Loucy (cell line): ENCODE results near the gene GABRB2.

ENCODE experiments used
- H2AFZ ChIP-seq: fragments of 200-600 bp; sonication (generic); 2 replicates; pipeline ENCODE4 v1.6.0; 2016; ENCODE audit warnings: antibody characterized with exemption, mild to moderate bottlenecking, low read length, moderate library complexity
- H3F3A ChIP-seq: fragments of 200-600 bp; 2 replicates; pipeline ENCODE4 v1.6.0; 2016; ENCODE audit warnings: antibody characterized with exemption, low read depth, mild to moderate bottlenecking
- H3K27me3 ChIP-seq: fragments of 200-600 bp; sonication (generic); 2 replicates; pipeline ENCODE4 v1.6.1; 2014; ENCODE audit warnings: low read length, mild to moderate bottlenecking; ENCODE audit not compliant: insufficient read depth, poor library complexity, severe bottlenecking
- H3K36me3 ChIP-seq: fragments of 200-600 bp; sonication (generic); 2 replicates; pipeline ENCODE4 v1.6.1; 2016; ENCODE audit warnings: low read length; ENCODE audit not compliant: insufficient read depth
- H3K4me1 ChIP-seq: fragments of 200-600 bp; sonication (generic); 2 replicates; pipeline ENCODE4 v1.5.1; 2014; ENCODE audit warnings: low read length, mild to moderate bottlenecking; ENCODE audit not compliant: insufficient read depth, poor library complexity, severe bottlenecking
- H3K4me2 ChIP-seq: fragments of 200-600 bp; sonication (generic); 2 replicates; pipeline ENCODE4 v1.6.0; 2014; ENCODE audit warnings: antibody characterized with exemption, low read length, low read depth, mild to moderate bottlenecking; ENCODE audit not compliant: poor library complexity, severe bottlenecking
- H3K4me3 ChIP-seq: fragments of 200-600 bp; sonication (generic); 2 replicates; pipeline ENCODE4 v1.5.1; 2014; ENCODE audit warnings: low read length, mild to moderate bottlenecking, mixed read lengths; ENCODE audit not compliant: poor library complexity, severe bottlenecking
- H3K79me2 ChIP-seq: fragments of 200-600 bp; sonication (generic); 2 replicates; pipeline ENCODE4 v1.6.1; 2014; ENCODE audit warnings: low read length; ENCODE audit not compliant: insufficient read depth
- H3K9ac ChIP-seq: fragments of 200-600 bp; sonication (generic); 2 replicates; pipeline ENCODE4 v1.6.0; 2014; ENCODE audit warnings: mild to moderate bottlenecking, low read depth, low read length, moderate library complexity; ENCODE audit not compliant: poor library complexity, severe bottlenecking
- H3K9me2 ChIP-seq: fragments of 200-600 bp; sonication (generic); replicated peaks from 2 replicates; pipeline ENCODE4 v1.6.1; 2016; ENCODE audit warnings: low read depth, low read length, mixed read lengths
- H3K9me3 ChIP-seq: fragments of 200-600 bp; sonication (generic); 2 replicates; pipeline ENCODE4 v1.6.1; 2014; ENCODE audit warnings: mild to moderate bottlenecking, antibody characterized with exemption, low read length, low read depth; ENCODE audit not compliant: insufficient read depth
- H4K20me1 ChIP-seq: fragments of 200-600 bp; sonication (generic); 2 replicates; pipeline ENCODE4 v1.6.0; 2014; ENCODE audit warnings: antibody characterized with exemption, low read length, mild to moderate bottlenecking; ENCODE audit not compliant: insufficient read depth, poor library complexity, severe bottlenecking
- EZH2phosphoT487 ChIP-seq: fragments of 200-600 bp; IDR thresholded peaks from 2 replicates; pipeline ENCODE4 v1.6.1; 2018; ENCODE audit warnings: antibody characterized with exemption, mild to moderate bottlenecking, moderate library complexity, borderline replicate concordance
- TF ChIP-seq, protein P1 (sequence below): fragments of 200-600 bp; sonication (generic); conservative IDR thresholded peaks from 2 replicates; pipeline ENCODE4 v1.5.1; 2014; ENCODE audit warnings: mild to moderate bottlenecking, antibody characterized with exemption, low read length

GABRB2 gene

DNA sequence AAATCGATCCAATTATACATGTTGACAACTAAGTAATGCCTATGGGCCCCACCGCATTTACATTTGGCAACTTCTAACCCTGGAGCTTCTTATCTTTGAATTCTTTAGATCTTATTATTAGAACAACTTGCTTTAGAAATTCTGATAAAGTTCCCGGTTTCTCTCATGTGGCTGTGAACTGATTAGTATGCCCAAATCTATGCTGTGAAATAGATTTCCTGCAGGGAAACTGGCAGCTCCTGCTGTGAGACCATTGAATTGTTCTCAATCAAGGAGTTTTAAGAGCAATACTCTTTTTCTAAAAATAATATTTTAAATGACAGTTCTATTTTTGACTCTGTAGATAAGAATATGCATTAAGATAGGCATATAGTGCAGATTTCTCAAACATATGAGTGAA lies 177.5 kb downstream of the GABRB2 start:
- no peaks in the 10 kb centered on the region for H3K79me2 ChIP-seq
- no peak overlapping the region for H3K4me3 ChIP-seq
- no peak overlapping the region for H2AFZ ChIP-seq
- TF ChIP-seq, protein P1, sequence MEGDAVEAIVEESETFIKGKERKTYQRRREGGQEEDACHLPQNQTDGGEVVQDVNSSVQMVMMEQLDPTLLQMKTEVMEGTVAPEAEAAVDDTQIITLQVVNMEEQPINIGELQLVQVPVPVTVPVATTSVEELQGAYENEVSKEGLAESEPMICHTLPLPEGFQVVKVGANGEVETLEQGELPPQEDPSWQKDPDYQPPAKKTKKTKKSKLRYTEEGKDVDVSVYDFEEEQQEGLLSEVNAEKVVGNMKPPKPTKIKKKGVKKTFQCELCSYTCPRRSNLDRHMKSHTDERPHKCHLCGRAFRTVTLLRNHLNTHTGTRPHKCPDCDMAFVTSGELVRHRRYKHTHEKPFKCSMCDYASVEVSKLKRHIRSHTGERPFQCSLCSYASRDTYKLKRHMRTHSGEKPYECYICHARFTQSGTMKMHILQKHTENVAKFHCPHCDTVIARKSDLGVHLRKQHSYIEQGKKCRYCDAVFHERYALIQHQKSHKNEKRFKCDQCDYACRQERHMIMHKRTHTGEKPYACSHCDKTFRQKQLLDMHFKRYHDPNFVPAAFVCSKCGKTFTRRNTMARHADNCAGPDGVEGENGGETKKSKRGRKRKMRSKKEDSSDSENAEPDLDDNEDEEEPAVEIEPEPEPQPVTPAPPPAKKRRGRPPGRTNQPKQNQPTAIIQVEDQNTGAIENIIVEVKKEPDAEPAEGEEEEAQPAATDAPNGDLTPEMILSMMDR = no peak
- H3K27me3 ChIP-seq = no peaks in the 10 kb centered on the region
- H3K4me2 ChIP-seq = no peak overlapping the region
- H4K20me1 ChIP-seq = no peaks in the 10 kb centered on the region
- no peaks in the 10 kb centered on the region for H3K9me2 ChIP-seq
- H3K4me1 ChIP-seq = no peaks in the 10 kb centered on the region
- H3K9me3 ChIP-seq = no peaks in the 10 kb centered on the region
- H3K36me3 ChIP-seq = no peaks in the 10 kb centered on the region
- no peaks in the 10 kb centered on the region for H3F3A ChIP-seq
- H3K9ac ChIP-seq = no peak overlapping the region

DNA sequence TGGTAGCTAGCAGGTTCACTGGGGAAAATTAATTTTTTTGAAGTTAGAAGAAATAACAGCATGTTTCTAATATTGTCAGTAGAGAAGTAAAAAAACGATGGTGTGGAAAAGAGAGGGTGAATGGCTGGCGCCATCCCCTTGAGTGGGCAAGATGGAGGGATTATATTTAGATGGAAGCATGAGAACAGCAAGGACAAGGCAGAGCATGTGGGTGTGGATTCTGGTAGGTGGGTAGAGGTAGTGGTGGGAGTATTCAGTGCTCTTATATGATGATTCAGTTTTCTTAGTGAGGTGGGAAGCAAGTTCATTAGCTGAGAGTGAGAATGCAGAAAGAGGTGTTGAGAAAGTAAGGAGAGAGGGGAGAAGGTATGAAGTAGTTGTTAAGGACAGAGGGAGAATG lies 188.1 kb downstream of the GABRB2 start:
- no peaks in the 10 kb centered on the region for H4K20me1 ChIP-seq
- no peaks in the 10 kb centered on the region for H3K36me3 ChIP-seq
- H2AFZ ChIP-seq = no peak overlapping the region
- no peaks in the 10 kb centered on the region for H3F3A ChIP-seq
- H3K9me3 ChIP-seq = no peaks in the 10 kb centered on the region
- no peaks in the 10 kb centered on the region for H3K4me1 ChIP-seq
- TF ChIP-seq EZH2phosphoT487 = no peak
- TF ChIP-seq, protein P1 = no peak
- no peaks in the 10 kb centered on the region for H3K79me2 ChIP-seq
- no peaks in the 10 kb centered on the region for H3K27me3 ChIP-seq
- no peak overlapping the region for H3K9ac ChIP-seq
- H3K4me3 ChIP-seq = no peak overlapping the region
- no peaks in the 10 kb centered on the region for H3K9me2 ChIP-seq
- H3K4me2 ChIP-seq = no peak overlapping the region

DNA sequence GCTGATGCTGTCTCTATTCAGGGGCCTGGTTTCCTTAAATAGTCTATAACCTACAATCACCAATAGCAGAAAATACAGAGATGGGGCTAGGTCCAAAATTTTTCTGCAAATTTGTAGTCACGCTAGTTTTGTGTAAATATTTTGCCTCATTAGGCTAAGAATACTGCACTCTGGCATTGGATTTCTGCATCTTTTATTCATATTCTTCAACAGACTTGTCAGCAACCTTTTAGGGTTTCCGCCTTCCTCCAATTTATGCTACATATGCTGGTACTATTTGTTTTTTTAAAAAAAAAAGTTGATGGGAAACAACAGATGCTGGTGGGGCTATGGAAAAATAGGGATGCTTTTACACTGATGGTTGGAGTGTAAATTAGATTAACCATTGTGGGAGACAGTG lies 202.3 kb downstream of the GABRB2 start:
- Histone ChIP-seq H3K9me2 (no peaks in the 10 kb centered on the region), H3K36me3 (no peaks in the 10 kb centered on the region), H3K4me3 (no peak overlapping the region), H2AFZ (no peak overlapping the region), H3K79me2 (no peaks in the 10 kb centered on the region), H3K4me1 (no peaks in the 10 kb centered on the region), H3F3A (no peaks in the 10 kb centered on the region), H3K27me3 (no peaks in the 10 kb centered on the region), H4K20me1 (no peaks in the 10 kb centered on the region), H3K9me3 (no peaks in the 10 kb centered on the region), H3K4me2 (no peak overlapping the region), H3K9ac (no peak overlapping the region)
- TF ChIP-seq EZH2phosphoT487 = no peak
- TF ChIP-seq, protein P1 = no peak
